ENCODE measurements around the gene TMEM263. TPM values are rescaled to one million over a fixed set of nuclear protein-coding genes. Genes with fewer than 3 reads are reported as not detected.

TMEM263 gene
- polyA plus RNA-seq, 1 donor from 2014 or later = 27.1 TPM

DNA sequence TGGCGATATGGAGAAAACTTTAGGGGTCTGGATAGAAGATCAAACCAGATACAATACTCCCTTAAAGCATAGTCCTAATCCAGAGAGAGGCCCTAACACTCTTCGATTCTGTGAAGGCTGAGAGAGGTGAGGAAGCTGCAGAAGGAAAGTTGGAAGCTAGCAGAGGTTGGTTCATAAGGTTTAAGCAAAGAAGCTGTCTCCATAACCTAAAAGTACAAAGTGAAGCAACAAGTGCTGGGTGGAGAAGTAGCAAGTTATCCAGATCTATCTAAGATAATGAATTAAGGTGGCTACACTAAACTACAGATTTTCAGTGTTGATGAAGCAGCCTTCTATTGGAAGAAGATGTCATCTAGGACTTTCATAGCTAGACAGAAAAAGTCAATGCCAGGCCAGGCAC is 55.8 kb downstream of the TMEM263 start:
- H3K4me2 ChIP-seq (ENCODE audit: low read length) = no peak overlapping the region
- no peaks in the 10 kb centered on the region for H3K27me3 ChIP-seq (ENCODE audit: insufficient read depth, low read depth, low read length)
- no peak overlapping the region for H3K9ac ChIP-seq (ENCODE audit: low read length)
- H2AFZ ChIP-seq (ENCODE audit: low read depth, low read length) = no peak overlapping the region
- no peaks in the 10 kb centered on the region for H4K20me1 ChIP-seq (ENCODE audit: insufficient read depth)
- H3K79me2 ChIP-seq (replicated peaks; ENCODE audit: insufficient read depth, low read length) = no peaks in the 10 kb centered on the region
- no peaks in the 10 kb centered on the region for H3F3A ChIP-seq (ENCODE audit: insufficient read depth, low read length, poor library complexity, severe bottlenecking)
- no peak overlapping the region for H3K27ac ChIP-seq (ENCODE audit: low read length)
- H3K9me2 ChIP-seq (ENCODE audit: insufficient read depth, low read length) = no peaks in the 10 kb centered on the region
- H3K36me3 ChIP-seq (ENCODE audit: insufficient read depth, low read length) = no peaks in the 10 kb centered on the region
- TF ChIP-seq EP300 (conservative IDR thresholded peaks at IDR 0.05; ENCODE audit: poor library complexity, severe bottlenecking) (no peak), MXI1 (conservative IDR thresholded peaks at IDR 0.05; ENCODE audit: poor library complexity, severe bottlenecking) (no peak), TAF1 (IDR thresholded peaks at IDR 0.05; ENCODE audit: low read depth) (no peak), EZH2 (IDR thresholded peaks at IDR 0.05; ENCODE audit: borderline replicate concordance, insufficient read depth, low read length, poor library complexity, severe bottlenecking) (no peak), RAD21 (conservative IDR thresholded peaks at IDR 0.05) (no peak), POLR2AphosphoS5 (IDR thresholded peaks at IDR 0.05) (no peak), SMC3 (conservative IDR thresholded peaks at IDR 0.05; ENCODE audit: poor library complexity) (no peak)
- TF ChIP-seq, protein P1, sequence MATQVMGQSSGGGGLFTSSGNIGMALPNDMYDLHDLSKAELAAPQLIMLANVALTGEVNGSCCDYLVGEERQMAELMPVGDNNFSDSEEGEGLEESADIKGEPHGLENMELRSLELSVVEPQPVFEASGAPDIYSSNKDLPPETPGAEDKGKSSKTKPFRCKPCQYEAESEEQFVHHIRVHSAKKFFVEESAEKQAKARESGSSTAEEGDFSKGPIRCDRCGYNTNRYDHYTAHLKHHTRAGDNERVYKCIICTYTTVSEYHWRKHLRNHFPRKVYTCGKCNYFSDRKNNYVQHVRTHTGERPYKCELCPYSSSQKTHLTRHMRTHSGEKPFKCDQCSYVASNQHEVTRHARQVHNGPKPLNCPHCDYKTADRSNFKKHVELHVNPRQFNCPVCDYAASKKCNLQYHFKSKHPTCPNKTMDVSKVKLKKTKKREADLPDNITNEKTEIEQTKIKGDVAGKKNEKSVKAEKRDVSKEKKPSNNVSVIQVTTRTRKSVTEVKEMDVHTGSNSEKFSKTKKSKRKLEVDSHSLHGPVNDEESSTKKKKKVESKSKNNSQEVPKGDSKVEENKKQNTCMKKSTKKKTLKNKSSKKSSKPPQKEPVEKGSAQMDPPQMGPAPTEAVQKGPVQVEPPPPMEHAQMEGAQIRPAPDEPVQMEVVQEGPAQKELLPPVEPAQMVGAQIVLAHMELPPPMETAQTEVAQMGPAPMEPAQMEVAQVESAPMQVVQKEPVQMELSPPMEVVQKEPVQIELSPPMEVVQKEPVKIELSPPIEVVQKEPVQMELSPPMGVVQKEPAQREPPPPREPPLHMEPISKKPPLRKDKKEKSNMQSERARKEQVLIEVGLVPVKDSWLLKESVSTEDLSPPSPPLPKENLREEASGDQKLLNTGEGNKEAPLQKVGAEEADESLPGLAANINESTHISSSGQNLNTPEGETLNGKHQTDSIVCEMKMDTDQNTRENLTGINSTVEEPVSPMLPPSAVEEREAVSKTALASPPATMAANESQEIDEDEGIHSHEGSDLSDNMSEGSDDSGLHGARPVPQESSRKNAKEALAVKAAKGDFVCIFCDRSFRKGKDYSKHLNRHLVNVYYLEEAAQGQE (IDR thresholded peaks at IDR 0.05; ENCODE audit: borderline replicate concordance) = no peak
- TF ChIP-seq, protein P2, sequence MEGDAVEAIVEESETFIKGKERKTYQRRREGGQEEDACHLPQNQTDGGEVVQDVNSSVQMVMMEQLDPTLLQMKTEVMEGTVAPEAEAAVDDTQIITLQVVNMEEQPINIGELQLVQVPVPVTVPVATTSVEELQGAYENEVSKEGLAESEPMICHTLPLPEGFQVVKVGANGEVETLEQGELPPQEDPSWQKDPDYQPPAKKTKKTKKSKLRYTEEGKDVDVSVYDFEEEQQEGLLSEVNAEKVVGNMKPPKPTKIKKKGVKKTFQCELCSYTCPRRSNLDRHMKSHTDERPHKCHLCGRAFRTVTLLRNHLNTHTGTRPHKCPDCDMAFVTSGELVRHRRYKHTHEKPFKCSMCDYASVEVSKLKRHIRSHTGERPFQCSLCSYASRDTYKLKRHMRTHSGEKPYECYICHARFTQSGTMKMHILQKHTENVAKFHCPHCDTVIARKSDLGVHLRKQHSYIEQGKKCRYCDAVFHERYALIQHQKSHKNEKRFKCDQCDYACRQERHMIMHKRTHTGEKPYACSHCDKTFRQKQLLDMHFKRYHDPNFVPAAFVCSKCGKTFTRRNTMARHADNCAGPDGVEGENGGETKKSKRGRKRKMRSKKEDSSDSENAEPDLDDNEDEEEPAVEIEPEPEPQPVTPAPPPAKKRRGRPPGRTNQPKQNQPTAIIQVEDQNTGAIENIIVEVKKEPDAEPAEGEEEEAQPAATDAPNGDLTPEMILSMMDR (IDR thresholded peaks at IDR 0.05; ENCODE audit: poor library complexity, severe bottlenecking) = no peak
- no peaks in the 10 kb centered on the region for H3K9me3 ChIP-seq (ENCODE audit: low read length)
- H3K4me3 ChIP-seq (ENCODE audit: low read length) = no peak overlapping the region

DNA sequence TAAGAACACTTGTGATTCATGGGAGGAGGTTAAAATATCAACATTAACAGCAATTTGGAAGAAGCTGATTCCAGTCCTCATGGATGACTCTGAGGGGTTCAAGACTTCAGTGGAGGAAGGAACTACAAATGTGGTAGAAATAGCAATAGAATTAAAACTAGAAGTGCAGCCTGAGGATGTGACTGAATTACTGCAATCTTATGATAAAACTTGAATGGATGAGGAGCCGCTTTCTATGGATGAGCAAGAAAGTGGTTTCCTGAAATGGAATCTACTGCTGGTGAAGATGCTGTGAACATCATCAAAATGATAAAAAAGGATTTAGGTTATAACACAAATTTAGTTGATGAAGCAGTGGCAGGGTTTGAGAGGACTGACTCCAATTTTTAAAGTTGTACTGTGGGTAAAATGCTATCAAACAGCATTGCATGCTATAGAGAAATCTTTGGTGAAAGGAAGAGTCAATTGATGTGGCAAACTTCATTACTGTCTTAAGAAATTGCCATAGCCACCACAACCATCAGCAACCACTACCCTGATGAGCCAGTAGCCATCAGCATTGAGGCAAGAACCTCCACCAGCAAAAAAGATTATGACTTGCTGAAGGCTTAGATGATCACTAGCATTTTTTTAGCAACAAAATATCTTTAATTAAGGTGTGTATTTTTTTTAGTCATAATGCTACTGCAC is 57.2 kb downstream of the TMEM263 start:
- no peak overlapping the region for H3K4me3 ChIP-seq (ENCODE audit: low read length)
- no peaks in the 10 kb centered on the region for H3K36me3 ChIP-seq (ENCODE audit: insufficient read depth, low read length)
- H3K27me3 ChIP-seq (ENCODE audit: insufficient read depth, low read depth, low read length) = no peaks in the 10 kb centered on the region
- no peak for TF ChIP-seq MXI1 (conservative IDR thresholded peaks at IDR 0.05; ENCODE audit: poor library complexity, severe bottlenecking)
- no peak for TF ChIP-seq RAD21 (conservative IDR thresholded peaks at IDR 0.05)
- TF ChIP-seq, protein P1 (IDR thresholded peaks at IDR 0.05; ENCODE audit: borderline replicate concordance) = no peak
- TF ChIP-seq POLR2AphosphoS5 (IDR thresholded peaks at IDR 0.05) = no peak
- TF ChIP-seq EP300 (conservative IDR thresholded peaks at IDR 0.05; ENCODE audit: poor library complexity, severe bottlenecking) = no peak
- no peak for TF ChIP-seq EZH2 (IDR thresholded peaks at IDR 0.05; ENCODE audit: borderline replicate concordance, insufficient read depth, low read length, poor library complexity, severe bottlenecking)
- TF ChIP-seq SMC3 (conservative IDR thresholded peaks at IDR 0.05; ENCODE audit: poor library complexity) = no peak
- TF ChIP-seq, protein P2 (IDR thresholded peaks at IDR 0.05; ENCODE audit: poor library complexity, severe bottlenecking) = no peak
- TF ChIP-seq TAF1 (IDR thresholded peaks at IDR 0.05; ENCODE audit: low read depth) = no peak
- no peaks in the 10 kb centered on the region for H3F3A ChIP-seq (ENCODE audit: insufficient read depth, low read length, poor library complexity, severe bottlenecking)
- H4K20me1 ChIP-seq (ENCODE audit: insufficient read depth) = no peaks in the 10 kb centered on the region
- no peak overlapping the region for H3K9ac ChIP-seq (ENCODE audit: low read length)
- H3K9me3 ChIP-seq (ENCODE audit: low read length) = no peaks in the 10 kb centered on the region
- H3K79me2 ChIP-seq (replicated peaks; ENCODE audit: insufficient read depth, low read length) = no peaks in the 10 kb centered on the region
- H3K27ac ChIP-seq (ENCODE audit: low read length) = no peak overlapping the region
- H3K4me2 ChIP-seq (ENCODE audit: low read length) = no peak overlapping the region
- no peak overlapping the region for H2AFZ ChIP-seq (ENCODE audit: low read depth, low read length)
- no peaks in the 10 kb centered on the region for H3K9me2 ChIP-seq (ENCODE audit: insufficient read depth, low read length)
